ENCODE results near the gene DOCK1. TPM values are rescaled to one million over a fixed set of nuclear protein-coding genes. Genes with fewer than 3 reads are reported as not detected.

The DOCK1 gene
- polyA plus RNA-seq, 1 experiment = 37.9 TPM

- H3K27ac ChIP-seq (ENCODE audit: low read depth, low read length) = no peak overlapping the region
- ChIA-PET CTCF (interaction anchor here (0.5 to 1.5 kb wide), 3 partner anchors 8 to 22 kb away, joined by 3 to 6 read pairs (median 5); no protein-coding TSS in a partner anchor), POLR2A (no interaction called here)
- no peak for DNase-seq (ENCODE audit: low read depth, low spot score)
- H3K9me3 ChIP-seq (ENCODE audit: control insufficient read depth, insufficient read depth, low read length) = no peaks in the 10 kb centered on the region
- H3K27me3 ChIP-seq (ENCODE audit: control insufficient read depth, insufficient read depth, low read length) = no peaks in the 10 kb centered on the region
- no peak for TF ChIP-seq CTCF (IDR thresholded peaks at IDR 0.05; ENCODE audit: low read depth, low read length)
- no peak overlapping the region for H3K4me3 ChIP-seq (ENCODE audit: low read depth, low read length)
Observed at GRCh38 chr10:127221281-127221680, 316.1 kb downstream of the DOCK1 start.

GRCh38 chr10:127227027-127227426, 321.8 kb downstream of the DOCK1 start:
- Histone ChIP-seq H3K27me3 (ENCODE audit: control insufficient read depth, insufficient read depth, low read length) (no peaks in the 10 kb centered on the region), H3K27ac (ENCODE audit: low read depth, low read length) (no peak overlapping the region), H3K9me3 (ENCODE audit: control insufficient read depth, insufficient read depth, low read length) (no peaks in the 10 kb centered on the region), H3K4me3 (ENCODE audit: low read depth, low read length) (no peak overlapping the region)
- CTCF ChIA-PET = no interaction called here
- POLR2A ChIA-PET = no interaction called here
- DNase-seq (ENCODE audit: low read depth, low spot score) = no peak
- no peak for TF ChIP-seq CTCF (IDR thresholded peaks at IDR 0.05; ENCODE audit: low read depth, low read length)

GRCh38 chr10:127227663-127228062, 322.4 kb downstream of the DOCK1 start:
- no peaks in the 10 kb centered on the region for H3K27me3 ChIP-seq (ENCODE audit: control insufficient read depth, insufficient read depth, low read length)
- POLR2A ChIA-PET = no interaction called here
- no peak for TF ChIP-seq CTCF (IDR thresholded peaks at IDR 0.05; ENCODE audit: low read depth, low read length)
- no peak overlapping the region for H3K27ac ChIP-seq (ENCODE audit: low read depth, low read length)
- H3K9me3 ChIP-seq (ENCODE audit: control insufficient read depth, insufficient read depth, low read length) = no peaks in the 10 kb centered on the region
- H3K4me3 ChIP-seq (ENCODE audit: low read depth, low read length) = no peak overlapping the region
- DNase-seq (ENCODE audit: low read depth, low spot score) = no peak
- CTCF ChIA-PET = no interaction called here

GRCh38 chr10:127228195-127228787, 323.1 kb downstream of the DOCK1 start:
- Histone ChIP-seq H3K4me3 (ENCODE audit: low read depth, low read length) (no peak overlapping the region), H3K9me3 (ENCODE audit: control insufficient read depth, insufficient read depth, low read length) (no peaks in the 10 kb centered on the region), H3K27me3 (ENCODE audit: control insufficient read depth, insufficient read depth, low read length) (no peaks in the 10 kb centered on the region), H3K27ac (ENCODE audit: low read depth, low read length) (no peak overlapping the region)
- no peak for TF ChIP-seq CTCF (IDR thresholded peaks at IDR 0.05; ENCODE audit: low read depth, low read length)
- no peak for DNase-seq (ENCODE audit: low read depth, low spot score)
- CTCF ChIA-PET = no interaction called here
- POLR2A ChIA-PET = no interaction called here

- ChIA-PET POLR2A (no interaction called here), CTCF (interaction anchor here (1.4 kb wide), 1 partner anchor 9 kb away, joined by 5 read pairs; no protein-coding TSS in a partner anchor)
- Histone ChIP-seq H3K27ac (ENCODE audit: low read depth, low read length) (no peak overlapping the region), H3K27me3 (ENCODE audit: control insufficient read depth, insufficient read depth, low read length) (no peaks in the 10 kb centered on the region), H3K4me3 (ENCODE audit: low read depth, low read length) (no peak overlapping the region), H3K9me3 (ENCODE audit: control insufficient read depth, insufficient read depth, low read length) (no peaks in the 10 kb centered on the region; the same call in 1 of the 2 replicates)
- TF ChIP-seq CTCF (IDR thresholded peaks at IDR 0.05; ENCODE audit: low read depth, low read length) = no peak
- no peak for DNase-seq (ENCODE audit: low read depth, low spot score)
Observed at GRCh38 chr10:127234306-127234800, 329.1 kb downstream of the DOCK1 start.

All from AG04450 (cell line).